ENCODE data around the gene TNIP1.

GRCh38 chr5:151094030-151094851 lies 13.4 kb upstream of the TNIP1 start:
- TF ChIP-seq POLR2A (IDR thresholded peaks at IDR 0.05) (no peak), CTCF (IDR thresholded peaks at IDR 0.05) (no peak)

Measured in thyroid gland (tissue), 4 donors.